GM19328 (cell line): ENCODE results near the gene RPS29.
"Not testable (repeated sequence)": the region's sequence is repeated elsewhere in the genome, so short reads cannot be mapped to it uniquely, and the experiment has no call there.

Experiments used
- ATAC-seq: cut with Tn5 transposase; IDR thresholded peaks from one replicate; pipeline ENCODE4 v1.9.1; 2021; ENCODE audit warnings: mild to moderate bottlenecking, moderate library complexity; ENCODE audit not compliant: unreplicated experiment

Gene RPS29

GRCh38 chr14:49585803-49586672 lies at the start of gene RPS29:
Gene RPS29 (minus strand): TSS chr14:49586380. CDS start chr14:49586346, 34 bp downstream.
- ATAC-seq = peak; percentile 81

DNA sequence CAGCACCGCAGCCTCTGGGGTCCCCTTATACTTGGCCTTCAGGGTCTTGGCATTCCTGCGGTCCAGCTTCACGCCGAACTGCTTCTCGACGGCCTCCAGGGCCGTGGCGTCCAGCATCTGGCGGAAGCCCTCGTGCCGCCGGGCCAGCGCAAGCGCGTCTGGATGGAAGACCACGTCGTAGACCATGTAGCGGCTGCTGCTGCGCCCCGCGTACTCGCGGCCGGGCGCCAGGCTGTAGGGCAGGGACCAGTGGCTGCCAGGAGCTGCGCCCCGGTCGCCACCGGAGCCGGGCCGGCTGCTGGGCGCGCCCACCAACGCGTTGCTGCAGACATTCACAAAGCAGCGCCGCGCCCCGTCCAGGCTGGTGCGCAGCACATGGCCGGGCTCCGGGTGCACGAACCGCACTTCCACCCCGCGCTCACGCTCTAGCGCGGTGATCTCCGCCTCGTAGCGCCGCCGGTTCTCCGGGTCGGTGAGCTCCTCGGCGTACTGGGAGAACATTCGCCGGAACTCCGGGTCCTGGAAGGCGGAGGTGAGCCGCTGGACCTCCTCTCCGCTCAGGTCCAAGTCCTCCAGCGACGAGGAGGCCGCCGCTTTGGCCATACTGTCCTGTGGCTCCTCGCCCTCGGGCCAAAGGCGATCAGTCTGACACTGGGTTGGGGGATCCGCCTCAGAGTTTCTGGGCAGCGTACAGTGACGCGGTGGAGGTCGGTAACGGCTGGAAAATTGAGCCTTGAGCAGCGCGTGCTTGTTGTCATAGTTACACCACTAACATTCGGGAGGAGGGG lies 48.6 kb upstream of the RPS29 start, which contains the start of gene DNAAF2:
TSS of gene DNAAF2 (minus strand) at position 698 of the 788 bp plus-strand sequence. CDS start at position 603, 95 bp downstream.
- peak; percentile 22 for ATAC-seq

DNA sequence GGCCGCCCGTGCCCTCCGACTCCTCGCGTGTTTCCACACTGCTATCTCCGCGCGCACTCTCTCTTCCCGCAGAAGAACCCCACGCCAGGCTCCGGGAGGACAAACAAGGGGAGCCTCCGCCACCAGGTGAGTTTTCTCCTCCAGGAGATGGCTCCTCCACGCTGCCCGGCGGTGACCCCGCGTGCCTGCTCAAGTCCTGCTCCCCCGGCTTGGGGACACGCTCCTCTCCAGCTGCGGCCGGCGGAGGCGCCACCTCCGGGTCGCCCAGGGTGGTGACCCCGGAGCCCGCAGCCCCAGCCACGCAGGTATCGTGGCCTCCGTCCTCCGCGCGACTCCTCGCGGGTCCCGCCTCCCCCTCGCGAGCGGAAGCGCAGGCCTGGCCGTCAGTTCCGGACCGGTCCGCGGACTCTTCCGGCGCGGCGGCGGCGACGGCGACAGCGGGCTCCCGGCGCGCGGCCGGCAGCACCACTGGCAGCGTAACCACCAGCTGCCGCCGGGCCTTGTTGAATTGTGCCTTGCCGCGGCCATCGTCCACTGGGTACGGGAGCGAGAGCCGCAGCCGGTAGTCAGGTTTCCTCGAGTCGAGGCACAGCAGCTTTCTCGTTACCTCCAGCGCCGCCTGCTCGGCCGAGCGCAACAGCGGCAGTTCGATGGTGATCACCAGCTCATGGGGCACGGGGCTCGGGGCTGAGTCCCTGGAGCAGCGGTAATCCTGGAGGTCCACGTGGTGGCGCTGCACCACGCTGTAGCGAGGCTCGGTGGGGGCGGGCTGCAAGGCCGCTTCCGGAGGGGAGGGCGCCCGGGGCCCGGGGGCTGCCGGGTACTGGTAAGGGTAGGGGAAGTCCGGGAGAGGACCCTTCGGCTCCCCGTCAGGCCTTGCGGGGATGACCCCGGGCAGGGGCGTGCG lies 47.7 kb upstream of the RPS29 start:
- ATAC-seq = peak; percentile 68

- ATAC-seq = no peak
Measured at GRCh38 chr14:49623941-49624839, 38.0 kb upstream of the RPS29 start.

GRCh38 chr14:49623387-49623786 lies 37.2 kb upstream of the RPS29 start:
- ATAC-seq = no peak

DNA sequence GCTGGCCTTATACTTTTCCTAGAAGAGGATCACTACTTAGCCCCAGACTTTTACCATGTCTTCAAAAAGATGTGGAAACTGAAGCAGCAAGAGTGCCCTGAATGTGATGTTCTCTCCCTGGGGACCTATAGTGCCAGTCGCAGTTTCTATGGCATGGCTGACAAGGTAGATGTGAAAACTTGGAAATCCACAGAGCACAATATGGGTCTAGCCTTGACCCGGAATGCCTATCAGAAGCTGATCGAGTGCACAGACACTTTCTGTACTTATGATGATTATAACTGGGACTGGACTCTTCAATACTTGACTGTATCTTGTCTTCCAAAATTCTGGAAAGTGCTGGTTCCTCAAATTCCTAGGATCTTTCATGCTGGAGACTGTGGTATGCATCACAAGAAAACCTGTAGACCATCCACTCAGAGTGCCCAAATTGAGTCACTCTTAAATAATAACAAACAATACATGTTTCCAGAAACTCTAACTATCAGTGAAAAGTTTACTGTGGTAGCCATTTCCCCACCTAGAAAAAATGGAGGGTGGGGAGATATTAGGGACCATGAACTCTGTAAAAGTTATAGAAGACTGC lies 35.9 kb upstream of the RPS29 start:
- ATAC-seq = no peak

- ATAC-seq = peak; percentile 21
Measured at GRCh38 chr14:49621114-49621881, 35.1 kb upstream of the RPS29 start.

GRCh38 chr14:49620182-49621113 lies 34.3 kb upstream of the RPS29 start, which contains the start of the genes MGAT2 and RPL36AL:
Gene MGAT2 (plus strand): TSS chr14:49620799. CDS start chr14:49621269, 470 bp downstream.
Gene RPL36AL (minus strand): TSS chr14:49620626. CDS start chr14:49619104, 1,522 bp downstream.
- peak; percentile 94 for ATAC-seq

DNA sequence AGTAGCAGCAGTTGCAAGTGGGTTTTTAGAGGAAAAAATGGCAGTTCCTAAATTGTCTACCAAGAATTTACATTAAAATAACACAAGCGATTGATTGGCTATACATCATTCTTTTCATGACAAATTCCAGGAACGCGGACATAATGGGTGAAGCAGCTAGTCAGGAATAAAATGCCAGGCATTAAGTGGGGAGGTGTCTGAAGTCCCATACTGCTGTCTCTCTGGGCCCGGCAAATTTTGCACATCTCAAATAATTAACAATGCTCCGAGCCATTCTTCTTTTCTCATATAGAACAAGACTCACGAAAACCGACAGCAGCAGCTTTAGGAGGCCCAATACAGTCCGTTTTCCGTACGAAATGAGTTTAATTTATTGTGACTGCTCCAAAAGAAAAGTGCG lies 33.5 kb upstream of the RPS29 start:
- ATAC-seq = no peak

DNA sequence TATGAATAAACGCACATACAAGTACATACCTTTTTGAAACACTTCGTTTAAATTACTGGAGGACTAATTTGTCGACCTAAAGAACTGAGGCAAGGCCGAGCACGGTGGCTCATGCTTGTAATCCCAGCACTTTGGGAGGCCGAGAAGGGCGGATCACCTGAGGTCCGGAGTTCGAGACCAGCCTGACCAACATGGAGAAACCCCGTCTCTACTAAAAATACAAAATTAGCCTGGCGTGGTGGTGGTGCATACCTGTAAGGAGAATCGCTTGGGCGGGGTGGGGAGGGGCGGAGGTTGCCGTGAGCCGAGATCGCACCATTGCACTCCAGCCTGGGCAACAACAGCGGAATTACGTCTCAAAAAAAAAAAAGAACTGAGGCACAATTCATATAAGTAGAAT lies 33.1 kb upstream of the RPS29 start:
- ATAC-seq = not testable (repeated sequence)

GRCh38 chr14:49617852-49618519 lies 31.8 kb upstream of the RPS29 start:
- no peak for ATAC-seq

DNA sequence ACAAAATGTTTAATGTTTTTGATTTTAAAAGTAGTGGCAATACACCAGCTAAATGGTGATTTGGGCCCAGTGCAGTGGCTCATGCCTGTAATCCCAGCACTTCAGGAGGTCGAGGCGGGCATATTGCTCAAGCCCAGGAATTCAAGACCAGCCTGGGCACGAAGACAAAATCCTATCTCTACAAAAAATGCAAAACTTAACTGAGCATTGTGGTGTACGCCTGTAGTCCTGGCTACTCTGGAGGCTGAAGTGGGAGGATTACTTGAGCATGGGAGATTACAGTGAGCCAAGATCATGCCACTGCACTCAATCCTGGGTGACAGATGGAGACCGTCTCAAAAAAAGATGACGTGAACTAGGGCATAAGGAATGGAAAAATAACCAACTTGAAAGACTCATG lies 29.6 kb upstream of the RPS29 start:
- no peak for ATAC-seq

- ATAC-seq = no peak
Measured at GRCh38 chr14:49614196-49614595, 28.0 kb upstream of the RPS29 start.

DNA sequence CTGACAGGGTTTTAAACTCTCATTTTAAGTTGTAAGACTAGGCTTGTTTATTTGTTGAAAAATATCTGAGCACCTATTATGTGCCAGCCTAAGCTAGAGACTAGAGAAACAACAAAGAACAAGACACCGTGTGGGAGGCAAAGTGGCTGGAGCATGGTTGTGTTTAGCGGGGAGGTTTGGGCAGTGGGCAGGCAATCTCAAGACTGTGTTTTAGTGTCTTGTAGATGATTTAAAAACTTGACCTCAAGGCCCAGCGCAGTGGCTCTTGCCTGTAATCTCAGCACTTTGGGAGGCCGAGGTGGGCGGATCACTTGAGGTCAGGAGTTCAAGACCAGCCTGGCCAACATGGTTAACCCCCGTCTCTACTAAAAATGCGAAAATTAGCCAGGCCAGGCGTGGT lies 26.5 kb upstream of the RPS29 start:
- ATAC-seq = no peak

DNA sequence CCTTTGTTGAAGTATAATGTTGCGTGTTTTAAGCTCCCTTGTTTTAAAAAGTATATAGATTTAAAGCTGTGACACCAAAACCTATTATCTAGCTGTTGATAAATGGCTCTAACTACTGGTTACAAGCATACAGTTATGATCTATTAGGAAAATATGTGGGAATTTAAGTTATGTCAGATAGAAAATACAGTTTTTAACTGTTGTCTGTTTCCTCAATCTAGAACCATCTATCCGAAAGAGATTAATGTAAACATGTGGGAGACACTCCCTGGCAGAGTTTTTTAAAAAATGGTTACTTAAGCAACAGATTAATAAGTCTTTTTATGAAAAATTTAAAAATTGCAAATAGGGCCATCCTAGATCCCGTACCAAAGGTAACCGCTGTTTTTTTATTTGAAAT lies 26.1 kb upstream of the RPS29 start:
- no peak for ATAC-seq

GRCh38 chr14:49607583-49607982 lies 21.4 kb upstream of the RPS29 start:
- ATAC-seq = no peak
